HepG2 (cell line): Measurements from ENCODE around the gene METTL22. TPM values are rescaled to one million over a fixed set of nuclear protein-coding genes. Genes with fewer than 3 reads are reported as not detected.
A peak's percentile ranks its signal among the peaks of the same experiment; 100 is the strongest.

Experiments
- ATAC-seq: fragments of 200-7000 bp; cut with Tn5 transposase; 3 replicates; pipeline ENCODE4 v1.9.1; 2020; ENCODE audit warnings: mild to moderate bottlenecking, moderate library complexity
- BruUV-seq: library from RNA; stranded (reverse); fragments of 400-500 nt; replicated peaks from 2 replicates; lab custom pipeline; 2021; lab: Mats Ljungman, UMichigan
- CTCF ChIA-PET: fragments of 300-600 bp; formaldehyde crosslinking; extraction: SDS; loops from one replicate; lab custom pipeline; 2021; ENCODE audit warnings: low total read pairs, inconsistent platforms, low intra/inter-chr PET ratio; lab: Yijun Ruan, JAX
- POLR2A ChIA-PET: fragments of 350-600 bp; sonication (Branson Sonifier 250); formaldehyde crosslinking; loops from one replicate; lab custom pipeline; 2020; ENCODE audit warnings: antibody characterized with exemption, inconsistent platforms; lab: Yijun Ruan, JAX
- DNase-seq: peaks from one replicate; pipeline ENCODE4 v3.0.0-alpha.2; 2015; ENCODE audit warnings: low spot score
- FAIRE-seq: peaks from 3 replicates; lab custom pipeline; 2011; peaks lifted over from hg19 to GRCh38; lab: Jason Lieb, UNC
- H2AFZ ChIP-seq: one replicate; pipeline ENCODE4 v1.6.1; 2011; ENCODE audit warnings: low read length, inconsistent platforms
- H3K27ac ChIP-seq: fragments of 300-600 bp; 3 replicates; pipeline ENCODE4 v1.8.0; 2011; ENCODE audit warnings: mixed run types, mild to moderate bottlenecking, mixed read lengths, low read length, inconsistent platforms; ENCODE audit not compliant: insufficient read depth; ENCODE audit errors: extremely low read length
- H3K27me3 ChIP-seq, 2 experiments: fragments of 200-600 bp in 1 of 2; 2 replicates in 1 of 2; 3 replicates in 1 of 2; pipeline versions ENCODE4 v1.6.0 to v1.8.0; 2011; ENCODE audit warnings: low read length in 2 of 2, mild to moderate bottlenecking in 2 of 2, moderate library complexity in 2 of 2, inconsistent platforms in 1 of 2; ENCODE audit not compliant: insufficient read depth in 2 of 2, control insufficient read depth in 1 of 2
- H3K36me3 ChIP-seq, 2 experiments: fragments of 200-600 bp in 1 of 2; replicated peaks in 1 of 2; 2 replicates in 1 of 2; 3 replicates in 1 of 2; pipeline versions ENCODE4 v1.5.1 to v1.8.0; 2011; ENCODE audit warnings: low read length in 2 of 2, inconsistent platforms in 1 of 2; ENCODE audit not compliant: insufficient read depth in 2 of 2, control insufficient read depth in 1 of 2
- H3K4me1 ChIP-seq: 2 replicates; pipeline ENCODE4 v1.5.1; 2012; ENCODE audit warnings: low read length, inconsistent platforms; ENCODE audit not compliant: insufficient read depth
- H3K4me2 ChIP-seq: 2 replicates; pipeline ENCODE4 v1.6.0; 2011; ENCODE audit warnings: low read depth, low read length, inconsistent platforms
- H3K4me3 ChIP-seq, 3 experiments: fragments of 200-600 bp in 1 of 3; sonication (generic), shearing (Covaris generic) in 1 of 3; replicated peaks in 1 of 3; 2 replicates each; pipeline ENCODE4 v1.5.1; 2011 to 2016; ENCODE audit warnings: low read length in 3 of 3, inconsistent platforms in 2 of 3, low read depth in 2 of 3, mild to moderate bottlenecking in 2 of 3, control low read depth in 1 of 3, mixed read lengths in 1 of 3; ENCODE audit not compliant: insufficient read depth in 1 of 3
- H3K79me2 ChIP-seq: one replicate; pipeline ENCODE4 v1.6.1; 2011; ENCODE audit warnings: low read length, inconsistent platforms; ENCODE audit not compliant: insufficient read depth
- H3K9ac ChIP-seq: 2 replicates; pipeline ENCODE4 v1.6.0; 2011; ENCODE audit warnings: mild to moderate bottlenecking, low read depth, low read length, inconsistent platforms; ENCODE audit not compliant: insufficient read depth
- H3K9me3 ChIP-seq: 2 replicates; pipeline ENCODE4 v1.5.1; 2012; ENCODE audit warnings: mild to moderate bottlenecking, low read length
- H4K20me1 ChIP-seq: 2 replicates; pipeline ENCODE4 v1.6.0; 2011; ENCODE audit warnings: inconsistent platforms, mild to moderate bottlenecking, low read length, moderate library complexity; ENCODE audit not compliant: insufficient read depth
- AGO2 ChIP-seq: fragments of 200-400 bp; formaldehyde crosslinking; optimal IDR thresholded peaks from 2 replicates; pipeline ENCODE3; 2017; ENCODE audit warnings: mild to moderate bottlenecking, low read depth, low read length, moderate library complexity
- ARID2 ChIP-seq: sonication (generic); formaldehyde crosslinking; IDR thresholded peaks from 2 replicates; pipeline ENCODE4 v1.8.1; 2022; ENCODE audit warnings: mild to moderate bottlenecking, missing genetic modification reagents, borderline replicate concordance
- ATM ChIP-seq: fragments of 450-650 bp; IDR thresholded peaks from 2 replicates; pipeline ENCODE4 v1.7.1; 2017; ENCODE audit warnings: mild to moderate bottlenecking, borderline replicate concordance
- CBX5 ChIP-seq: sonication (generic); formaldehyde crosslinking; IDR thresholded peaks from 2 replicates; pipeline ENCODE4 v1.4.0; 2020; ENCODE audit warnings: missing genetic modification reagents, borderline replicate concordance
- GTF3A ChIP-seq: sonication (generic); formaldehyde crosslinking; conservative IDR thresholded peaks from 2 replicates; pipeline ENCODE4 v1.4.0; 2020; ENCODE audit warnings: mild to moderate bottlenecking, missing genetic modification reagents
- HNRNPL ChIP-seq: fragments of 200-400 bp; formaldehyde crosslinking; IDR thresholded peaks from 2 replicates; pipeline ENCODE4 v1.6.1; 2017; ENCODE audit warnings: mild to moderate bottlenecking, low read depth, low read length
- KLF11 ChIP-seq: IDR thresholded peaks from 2 replicates; pipeline ENCODE4 v1.6.1; 2016; ENCODE audit warnings: missing compliant biosample characterization
- TOE1 ChIP-seq: sonication (generic); formaldehyde crosslinking; IDR thresholded peaks from 2 replicates; pipeline ENCODE4 v1.4.0; 2020; ENCODE audit warnings: mild to moderate bottlenecking, missing genetic modification reagents
- ZBTB3 ChIP-seq: sonication (generic); formaldehyde crosslinking; IDR thresholded peaks from 2 replicates; pipeline ENCODE4 v1.4.0; 2020; ENCODE audit warnings: low read depth, mild to moderate bottlenecking, moderate library complexity, missing genetic modification reagents, borderline replicate concordance
- ZBTB42 ChIP-seq: sonication (generic); formaldehyde crosslinking; IDR thresholded peaks from 2 replicates; pipeline ENCODE4 v1.5.0; 2020; ENCODE audit warnings: mild to moderate bottlenecking, missing genetic modification reagents
- ZMYM4 ChIP-seq: sonication (generic); formaldehyde crosslinking; IDR thresholded peaks from 2 replicates; pipeline ENCODE4 v1.8.1; 2023; ENCODE audit warnings: mild to moderate bottlenecking, missing genetic modification reagents
- ZNF251 ChIP-seq: sonication (generic); formaldehyde crosslinking; IDR thresholded peaks from 2 replicates; pipeline ENCODE4 v1.9.0; 2021; ENCODE audit warnings: mild to moderate bottlenecking, missing genetic modification reagents
- ZNF367 ChIP-seq: sonication (generic); formaldehyde crosslinking; IDR thresholded peaks from 2 replicates; pipeline ENCODE4 v1.4.0; 2020; ENCODE audit warnings: missing genetic modification reagents, borderline replicate concordance
- ZSCAN9 ChIP-seq: IDR thresholded peaks from 2 replicates; pipeline ENCODE4 v1.6.1; 2016; ENCODE audit warnings: borderline replicate concordance
- WGBS: methylation state at CpG from one replicate; pipeline ENCODE4 v1.1.6; 2017; ENCODE audit warnings: low lambda C conversion rate; 5-methylcytosine and 5-hydroxymethylcytosine counted together
- in situ Hi-C: cut with HindIII; loops from 2 replicates; pipeline ENCODE4 v1.10.0; 2017; ENCODE audit warnings: low pct_unique_long_range_greater_than_20kb; ENCODE audit not compliant: extremely low pct_ligation_motif_present
- intact Hi-C: fragments of 100-400 bp; cut with micrococcal nuclease; formaldehyde crosslinking; loops from one replicate; pipeline ENCODE4 v1.10.0; 2022; ENCODE audit not compliant: unreplicated experiment
- polyA plus RNA-seq, 8 experiments: library from polyadenylated mRNA; depleted of rRNA in 3 of 8; stranded (reverse) in 7 of 8; unstranded in 1 of 8; fragments of >200 nt; fragmentation: Illumina TruSeq in 4 of 8; extraction: Trizol in 4 of 8; gene quantifications; 2 replicates each; pipeline versions ENCODE4 v1.2.1 to v1.2.3, GENCODE V29; 2011 to 2016; ENCODE audit warnings: low read depth in 4 of 8, missing spikeins in 1 of 8, mixed read lengths in 1 of 8; ENCODE audit not compliant: insufficient read depth in 1 of 8
- total RNA-seq, 5 experiments: library from RNA; depleted of rRNA; stranded (reverse); fragments of >200 nt; fragmentation: Illumina TruSeq; extraction: Trizol; gene quantifications; 2 replicates each; pipeline ENCODE4 v1.2.3, GENCODE V29; 2016; ENCODE audit warnings: low read depth in 1 of 5
- TF ChIP-seq, protein P1 (sequence below): sonication (generic); formaldehyde crosslinking; IDR thresholded peaks from 2 replicates; pipeline ENCODE4 v1.8.0; 2022; ENCODE audit warnings: mild to moderate bottlenecking, missing genetic modification reagents, moderate library complexity
- TF ChIP-seq, protein P2 (sequence below): IDR thresholded peaks from 2 replicates; pipeline ENCODE4 v1.6.1; 2012; ENCODE audit warnings: low read depth, low read length, improper control_type of control experiment
- TF ChIP-seq, protein P3 (sequence below): sonication (generic); formaldehyde crosslinking; IDR thresholded peaks from 2 replicates; pipeline ENCODE4 v1.4.0; 2020; ENCODE audit warnings: mild to moderate bottlenecking, missing genetic modification reagents

Gene METTL22
- total and polyA plus RNA-seq, 2 of the 13 experiments (the other 11 are each of a cell fraction or from before 2014, with no cell fraction given): 36.2 to 94.8 TPM

DNA sequence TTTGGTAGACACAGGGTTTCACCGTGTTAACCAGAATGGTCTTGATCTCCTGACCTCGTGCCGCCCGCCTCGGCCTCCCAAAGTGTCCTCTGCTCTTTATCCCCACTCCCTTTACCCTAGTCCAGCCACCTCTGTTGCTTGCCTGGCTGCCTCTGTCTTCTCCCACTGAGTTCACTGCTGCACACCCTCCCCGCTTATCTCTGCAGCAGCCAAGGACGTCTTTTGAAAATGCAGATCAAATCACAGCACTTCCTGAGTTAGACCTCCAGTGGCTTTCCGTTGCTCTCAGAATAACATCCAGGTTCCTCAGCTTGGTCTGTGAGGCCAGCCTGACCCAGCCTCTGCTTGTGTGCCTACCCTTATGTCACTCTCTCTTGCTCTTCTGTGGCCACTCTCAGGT lies 5.4 kb downstream of the METTL22 start:
- intact Hi-C loops (no loop called here), in situ Hi-C loops (no loop called here)
- no peak for TF ChIP-seq ZMYM4
- TF ChIP-seq, protein P1, sequence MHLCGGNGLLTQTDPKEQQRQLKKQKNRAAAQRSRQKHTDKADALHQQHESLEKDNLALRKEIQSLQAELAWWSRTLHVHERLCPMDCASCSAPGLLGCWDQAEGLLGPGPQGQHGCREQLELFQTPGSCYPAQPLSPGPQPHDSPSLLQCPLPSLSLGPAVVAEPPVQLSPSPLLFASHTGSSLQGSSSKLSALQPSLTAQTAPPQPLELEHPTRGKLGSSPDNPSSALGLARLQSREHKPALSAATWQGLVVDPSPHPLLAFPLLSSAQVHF (CRISPR knock-in tag): 0 out of 2 replicates have a peak, but pooled peaks have one; percentile 37
- TF ChIP-seq ATM: no peak
- TF ChIP-seq HNRNPL: no peak
- no peak for TF ChIP-seq KLF11 (CRISPR knock-in tag)
- no peak for TF ChIP-seq TOE1 (CRISPR knock-in tag)
- DNase-seq (no peak), ATAC-seq (no peak), FAIRE-seq (no peak)
- 0 out of 2 replicates have a peak, but pooled peaks cover 8% of the 10 kb centered on the region for H4K20me1 ChIP-seq
- WGBS: 95% methylated on average over 8 of the region's 8 CpGs
- H3K4me3 ChIP-seq: no peak overlapping the region
- peaks cover 45 to 74% of the 10 kb centered on the region in 2 experiments for H3K36me3 ChIP-seq
- ChIA-PET CTCF (no interaction called here), POLR2A (no interaction called here)
- peaks cover 0 to 3% of the 10 kb centered on the region in 2 experiments; a peak in 1 of 5 replicates for H3K27me3 ChIP-seq
- H3K9me3 ChIP-seq: no peaks in the 10 kb centered on the region
- H3K27ac ChIP-seq: no peak overlapping the region
- no TSS peak for BruUV-seq
- no peak overlapping the region for H2AFZ ChIP-seq
- no peak overlapping the region for H3K9ac ChIP-seq
- peaks cover 47% of the 10 kb centered on the region for H3K4me1 ChIP-seq
- no peak overlapping the region for H3K4me2 ChIP-seq
- peaks cover 34% of the 10 kb centered on the region for H3K79me2 ChIP-seq

DNA sequence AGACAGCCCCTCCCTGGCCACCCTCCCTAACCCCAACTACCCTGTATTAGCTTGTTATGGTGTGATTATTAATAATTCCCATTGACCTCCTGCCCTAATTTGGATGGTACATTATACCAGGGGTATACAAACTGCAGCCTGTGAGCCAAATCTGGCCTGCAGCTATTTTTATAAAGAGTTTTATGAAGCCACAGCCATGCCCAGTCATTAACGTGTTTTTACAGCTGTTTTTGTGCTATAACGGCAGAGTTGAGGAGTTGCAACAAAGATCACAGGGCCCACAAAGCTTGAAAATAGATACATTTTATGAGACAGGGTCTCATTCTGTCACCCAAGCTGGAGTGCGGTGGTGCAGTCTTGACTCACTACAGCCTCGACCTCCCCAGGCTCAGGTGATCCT lies 6.0 kb downstream of the METTL22 start:
- Histone ChIP-seq H3K79me2 (peaks cover 29% of the 10 kb centered on the region), H3K4me1 (peaks cover 47% of the 10 kb centered on the region), H3K9me3 (no peaks in the 10 kb centered on the region), H3K4me2 (no peak overlapping the region), H3K27ac (no peak overlapping the region), H3K4me3 (no peak overlapping the region), H4K20me1 (0 out of 2 replicates have a peak, but pooled peaks cover 6% of the 10 kb centered on the region), H3K27me3 (no peaks in the 10 kb centered on the region), H3K36me3 (peaks cover 48 to 79% of the 10 kb centered on the region in 2 experiments), H2AFZ (no peak overlapping the region), H3K9ac (no peak overlapping the region)
- no peak for DNase-seq
- in situ Hi-C loops (no loop called here), intact Hi-C loops (no loop called here)
- FAIRE-seq: no peak
- ChIA-PET POLR2A (no interaction called here), CTCF (no interaction called here)
- no peak for ATAC-seq
- BruUV-seq: no TSS peak
- WGBS: 97% methylated on average over 4 of the region's 4 CpGs
- TF ChIP-seq ARID2 (no peak), ZNF251 (CRISPR knock-in tag) (no peak), ZSCAN9 (CRISPR knock-in tag) (no peak), CBX5 (CRISPR knock-in tag) (no peak), ZNF367 (CRISPR knock-in tag) (no peak), GTF3A (CRISPR knock-in tag) (no peak), ZBTB3 (CRISPR knock-in tag) (no peak), AGO2 (no peak), ZBTB42 (CRISPR knock-in tag) (no peak)
- TF ChIP-seq, protein P2, sequence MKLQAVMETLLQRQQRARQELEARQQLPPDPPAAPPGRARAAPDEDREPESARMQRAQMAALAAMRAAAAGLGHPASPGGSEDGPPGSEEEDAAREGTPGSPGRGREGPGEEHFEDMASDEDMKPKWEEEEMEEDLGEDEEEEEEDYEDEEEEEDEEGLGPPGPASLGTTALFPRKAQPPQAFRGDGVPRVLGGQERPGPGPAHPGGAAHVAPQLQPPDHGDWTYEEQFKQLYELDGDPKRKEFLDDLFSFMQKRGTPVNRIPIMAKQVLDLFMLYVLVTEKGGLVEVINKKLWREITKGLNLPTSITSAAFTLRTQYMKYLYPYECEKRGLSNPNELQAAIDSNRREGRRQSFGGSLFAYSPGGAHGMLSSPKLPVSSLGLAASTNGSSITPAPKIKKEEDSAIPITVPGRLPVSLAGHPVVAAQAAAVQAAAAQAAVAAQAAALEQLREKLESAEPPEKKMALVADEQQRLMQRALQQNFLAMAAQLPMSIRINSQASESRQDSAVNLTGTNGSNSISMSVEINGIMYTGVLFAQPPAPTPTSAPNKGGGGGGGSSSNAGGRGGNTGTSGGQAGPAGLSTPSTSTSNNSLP: no peak
- TF ChIP-seq, protein P3, sequence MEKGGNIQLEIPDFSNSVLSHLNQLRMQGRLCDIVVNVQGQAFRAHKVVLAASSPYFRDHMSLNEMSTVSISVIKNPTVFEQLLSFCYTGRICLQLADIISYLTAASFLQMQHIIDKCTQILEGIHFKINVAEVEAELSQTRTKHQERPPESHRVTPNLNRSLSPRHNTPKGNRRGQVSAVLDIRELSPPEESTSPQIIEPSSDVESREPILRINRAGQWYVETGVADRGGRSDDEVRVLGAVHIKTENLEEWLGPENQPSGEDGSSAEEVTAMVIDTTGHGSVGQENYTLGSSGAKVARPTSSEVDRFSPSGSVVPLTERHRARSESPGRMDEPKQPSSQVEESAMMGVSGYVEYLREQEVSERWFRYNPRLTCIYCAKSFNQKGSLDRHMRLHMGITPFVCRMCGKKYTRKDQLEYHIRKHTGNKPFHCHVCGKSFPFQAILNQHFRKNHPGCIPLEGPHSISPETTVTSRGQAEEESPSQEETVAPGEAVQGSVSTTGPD: no peak
